Tibial nerve (tissue), 4 donors: Measurements from ENCODE around the gene PIP5K1C. TPM values are rescaled to one million over a fixed set of nuclear protein-coding genes. Genes with fewer than 3 reads are reported as not detected.
A peak's percentile ranks its signal among the peaks of the same experiment; 100 is the strongest.

ENCODE experiments used
- DNase-seq, 2 donors: peaks; one replicate each; pipeline ENCODE4 v3.0.0-alpha.2; 2019; ENCODE audit warnings: low spot score in 2 of 2
- H3K27ac ChIP-seq, 4 donors: fragments of 200-600 bp; sonication (generic) in 3 of 4; one replicate each; pipeline ENCODE4 v1.5.1; 2017 to 2019; ENCODE audit warnings: mild to moderate bottlenecking in 1 of 4
- H3K27me3 ChIP-seq, 2 donors: fragments of 200-600 bp; sonication (generic) in 1 of 2; one replicate each; pipeline versions ENCODE4 v1.5.1 to v1.6.0; 2017 to 2019
- H3K36me3 ChIP-seq, 3 donors: fragments of 200-600 bp; sonication (generic); one replicate each; pipeline ENCODE4 v1.5.1; 2018 to 2019
- H3K4me1 ChIP-seq, 4 donors: fragments of 200-600 bp; sonication (generic) in 3 of 4; one replicate each; pipeline ENCODE4 v1.5.1; 2017 to 2019
- H3K4me3 ChIP-seq, 4 donors: fragments of 200-600 bp; sonication (generic) in 3 of 4; one replicate each; pipeline ENCODE4 v1.5.1; 2017 to 2019; ENCODE audit warnings: mild to moderate bottlenecking in 1 of 4, moderate library complexity in 1 of 4
- H3K9me3 ChIP-seq, 4 donors: fragments of 200-600 bp; sonication (generic) in 3 of 4; one replicate each; pipeline ENCODE4 v1.5.1; 2017 to 2019
- EP300 ChIP-seq, 2 donors: sonication (generic); formaldehyde crosslinking; IDR thresholded peaks; one replicate each; pipeline ENCODE4 v1.6.1; 2017; ENCODE audit warnings: antibody characterized with exemption in 2 of 2, mild to moderate bottlenecking in 1 of 2
- POLR2A ChIP-seq, 2 donors: fragments of 450-650 bp; IDR thresholded peaks; one replicate each; pipeline ENCODE4 v1.6.1; 2017; ENCODE audit warnings: antibody characterized with exemption in 2 of 2, mild to moderate bottlenecking in 2 of 2, moderate library complexity in 2 of 2
- WGBS, 2 donors: methylation state at CpG; one replicate each; pipeline ENCODE4 v1.1.5; 2018; 5-methylcytosine and 5-hydroxymethylcytosine counted together
- total RNA-seq, 4 donors: library from RNA; depleted of rRNA; stranded (reverse); fragments of >200 nt; gene quantifications; one replicate each; pipeline ENCODE4 v1.1.0, GENCODE V29; 2016
- TF ChIP-seq, protein P1 (sequence below), 5 experiments: fragments of 200-600 bp in 3 of 5; fragments of 450-650 bp in 2 of 5; sonication (generic) in 3 of 5; IDR thresholded peaks; one replicate each; pipeline ENCODE4 v1.5.1; 2016 to 2019; ENCODE audit warnings: antibody characterized with exemption in 5 of 5, mild to moderate bottlenecking in 3 of 5, moderate library complexity in 2 of 5

PIP5K1C gene
- total RNA-seq, 4 donors from 2014 or later, result 23.0 to 37.2 (median 24.9) TPM

DNA sequence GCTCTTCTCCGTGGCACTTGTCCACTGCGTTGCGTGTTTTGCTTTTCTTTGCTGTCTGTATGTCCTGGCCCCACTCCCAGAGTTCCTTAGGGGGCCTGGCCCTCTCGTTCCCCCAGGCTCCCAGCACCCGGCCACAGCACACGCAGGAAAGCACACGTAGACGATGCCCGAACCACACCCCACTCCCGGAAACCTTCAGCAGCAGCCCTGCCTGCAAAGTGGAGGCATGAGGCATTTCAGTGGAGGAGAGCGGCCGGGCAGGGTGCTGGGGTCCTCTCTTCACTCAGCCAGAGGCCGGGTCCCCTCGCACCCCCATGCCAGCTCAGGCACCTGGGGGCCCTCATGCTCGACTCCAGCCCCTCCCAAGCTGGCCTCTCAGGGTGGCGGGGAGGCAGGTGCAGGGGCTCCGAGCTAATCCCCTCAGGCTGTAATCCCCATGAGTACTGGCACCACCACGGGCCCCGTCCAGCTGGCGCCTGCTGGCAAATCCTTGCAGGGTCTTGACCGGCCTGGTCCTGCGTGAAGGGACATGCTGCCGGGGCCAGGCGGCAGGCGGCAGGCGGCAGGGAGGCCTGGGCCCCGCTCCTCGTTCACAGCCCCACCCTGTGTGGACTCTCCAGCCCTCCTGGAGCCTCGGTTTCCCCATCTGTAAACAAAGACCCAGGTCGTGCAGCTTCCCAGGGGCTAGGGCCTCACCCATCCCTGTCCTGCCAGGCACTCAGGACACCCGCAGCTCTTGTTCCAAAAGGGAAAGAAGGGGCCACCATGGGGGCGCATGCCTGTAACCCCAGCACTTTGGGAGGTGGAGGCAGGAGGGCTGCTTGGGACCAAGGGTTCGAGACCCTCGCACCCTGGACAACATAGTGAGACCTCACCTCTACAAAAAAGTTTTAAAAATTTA is 7.0 kb downstream of the PIP5K1C start:
- H3K27ac ChIP-seq, result no peak overlapping the region
- H3K36me3 ChIP-seq, result peaks cover 0 to 35% (median 0%) of the 10 kb centered on the region in 3 donors
- H3K4me3 ChIP-seq, result no peak overlapping the region
- DNase-seq, result no peak
- H3K4me1 ChIP-seq, result peaks cover 0 to 30% (median 4%) of the 10 kb centered on the region in 4 donors
- 74 to 78% methylated on average over 24 to 29 of the region's 34 CpGs for WGBS, 2 donors
- no peaks in the 10 kb centered on the region for H3K27me3 ChIP-seq
- TF ChIP-seq POLR2A (IDR thresholded peaks at IDR 0.05), result no peak
- TF ChIP-seq EP300 (IDR thresholded peaks at IDR 0.05), result no peak
- TF ChIP-seq, protein P1, sequence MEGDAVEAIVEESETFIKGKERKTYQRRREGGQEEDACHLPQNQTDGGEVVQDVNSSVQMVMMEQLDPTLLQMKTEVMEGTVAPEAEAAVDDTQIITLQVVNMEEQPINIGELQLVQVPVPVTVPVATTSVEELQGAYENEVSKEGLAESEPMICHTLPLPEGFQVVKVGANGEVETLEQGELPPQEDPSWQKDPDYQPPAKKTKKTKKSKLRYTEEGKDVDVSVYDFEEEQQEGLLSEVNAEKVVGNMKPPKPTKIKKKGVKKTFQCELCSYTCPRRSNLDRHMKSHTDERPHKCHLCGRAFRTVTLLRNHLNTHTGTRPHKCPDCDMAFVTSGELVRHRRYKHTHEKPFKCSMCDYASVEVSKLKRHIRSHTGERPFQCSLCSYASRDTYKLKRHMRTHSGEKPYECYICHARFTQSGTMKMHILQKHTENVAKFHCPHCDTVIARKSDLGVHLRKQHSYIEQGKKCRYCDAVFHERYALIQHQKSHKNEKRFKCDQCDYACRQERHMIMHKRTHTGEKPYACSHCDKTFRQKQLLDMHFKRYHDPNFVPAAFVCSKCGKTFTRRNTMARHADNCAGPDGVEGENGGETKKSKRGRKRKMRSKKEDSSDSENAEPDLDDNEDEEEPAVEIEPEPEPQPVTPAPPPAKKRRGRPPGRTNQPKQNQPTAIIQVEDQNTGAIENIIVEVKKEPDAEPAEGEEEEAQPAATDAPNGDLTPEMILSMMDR (IDR thresholded peaks at IDR 0.05), result no peak
- H3K9me3 ChIP-seq, result no peaks in the 10 kb centered on the region

DNA sequence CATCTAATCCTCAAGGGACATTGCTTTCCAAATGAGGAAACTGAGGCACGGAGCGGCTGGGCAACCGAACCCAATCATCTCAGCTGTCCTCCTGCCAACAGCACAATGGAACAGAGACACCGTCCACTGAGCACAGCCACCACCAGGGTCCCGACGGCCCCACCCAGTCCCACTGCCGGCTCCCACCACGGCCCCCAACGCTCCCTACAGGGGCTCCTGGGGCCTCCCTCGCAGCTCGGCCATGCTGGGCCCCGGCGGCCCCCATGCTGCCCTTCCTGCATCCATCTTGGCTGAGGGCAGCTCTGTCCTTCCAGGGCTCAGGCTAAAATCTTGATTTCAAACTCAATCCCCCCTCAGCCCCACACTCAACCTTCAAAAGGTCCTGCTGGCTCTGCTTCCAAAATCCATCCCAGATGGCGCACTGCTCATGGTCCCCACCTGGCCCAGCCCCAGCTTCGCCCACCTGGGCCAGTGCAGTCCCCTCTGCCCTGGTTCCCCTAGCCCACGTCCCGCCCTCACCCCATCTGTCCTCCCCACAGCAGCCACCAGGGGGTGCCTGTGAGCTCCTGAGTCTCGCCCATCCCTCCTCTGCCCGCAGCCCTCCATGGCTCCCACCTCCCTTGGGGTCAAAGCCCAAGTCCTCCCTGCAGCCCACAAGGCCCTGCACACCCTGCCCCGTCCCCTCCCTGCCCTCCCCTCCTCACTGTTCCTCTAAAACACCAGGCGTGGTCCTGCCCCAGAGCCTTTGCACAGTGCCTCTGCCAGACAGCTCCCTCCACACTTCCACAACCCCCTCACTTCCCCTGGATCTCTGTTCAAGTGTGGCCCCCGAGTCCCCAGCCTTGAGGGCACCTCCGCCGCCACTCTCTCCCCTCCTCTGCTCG is 7.9 kb downstream of the PIP5K1C start:
- DNase-seq, result no peak
- TF ChIP-seq POLR2A (IDR thresholded peaks at IDR 0.05), result no peak
- TF ChIP-seq, protein P1 (IDR thresholded peaks at IDR 0.05), result peak; percentile 22 to 52 (median 41)
- H3K27me3 ChIP-seq, result no peaks in the 10 kb centered on the region
- H3K9me3 ChIP-seq, result no peaks in the 10 kb centered on the region
- H3K4me1 ChIP-seq, result peaks cover 0 to 30% (median 3%) of the 10 kb centered on the region in 4 donors
- WGBS, 2 donors, result 89 to 91% methylated on average over 22 to 25 of the region's 25 CpGs
- H3K4me3 ChIP-seq, result no peak overlapping the region
- no peak overlapping the region for H3K27ac ChIP-seq
- H3K36me3 ChIP-seq, result peaks cover 0 to 35% (median 0%) of the 10 kb centered on the region in 3 donors

DNA sequence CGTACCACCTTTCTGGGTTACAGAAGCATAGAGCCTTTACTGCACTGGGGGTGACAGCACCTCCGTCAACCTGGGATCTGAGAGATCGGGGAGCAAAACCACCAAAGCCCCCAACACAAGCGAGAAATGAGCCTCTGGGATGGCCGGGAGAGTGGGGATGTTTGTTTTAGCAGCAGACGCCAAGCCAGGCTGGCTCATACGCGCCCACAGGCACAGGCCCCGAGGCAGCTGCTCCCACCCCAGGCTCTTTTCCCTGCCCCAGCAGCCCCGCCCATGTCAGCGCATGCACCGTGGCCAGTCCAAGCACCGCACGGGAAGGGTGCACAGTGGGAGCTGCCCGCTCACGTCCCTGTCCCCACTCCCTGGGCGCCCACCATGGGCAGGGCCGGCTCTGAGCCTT is 8.5 kb downstream of the PIP5K1C start:
- Histone ChIP-seq H3K9me3 (no peaks in the 10 kb centered on the region), H3K36me3 (peaks cover 0 to 35% (median 0%) of the 10 kb centered on the region in 3 donors), H3K27ac (no peak overlapping the region), H3K4me3 (no peak overlapping the region), H3K27me3 (no peaks in the 10 kb centered on the region), H3K4me1 (peaks cover 0 to 32% (median 3%) of the 10 kb centered on the region in 4 donors)
- WGBS, 2 donors, result 95 to 96% methylated on average over 16 to 18 of the region's 18 CpGs
- no peak for TF ChIP-seq POLR2A (IDR thresholded peaks at IDR 0.05)
- TF ChIP-seq, protein P1 (IDR thresholded peaks at IDR 0.05), result no peak
- no peak for TF ChIP-seq EP300 (IDR thresholded peaks at IDR 0.05)
- no peak for DNase-seq

DNA sequence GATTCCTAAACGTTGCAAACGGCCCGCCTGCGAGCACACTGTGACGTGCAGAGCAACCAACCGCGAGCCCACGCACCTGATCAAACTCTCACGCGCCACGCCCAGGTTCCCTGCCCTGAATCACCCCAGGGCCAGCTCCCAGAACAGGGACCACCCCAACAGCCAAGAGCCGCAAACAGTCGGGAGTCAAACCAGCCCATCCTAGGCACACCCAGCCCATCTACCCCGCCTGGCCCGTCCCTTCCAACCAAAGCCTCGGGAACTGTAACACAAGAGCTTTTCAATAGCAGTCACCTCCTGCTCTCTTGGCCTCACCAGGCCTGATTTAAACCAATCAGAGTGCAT is 8.9 kb downstream of the PIP5K1C start:
- 84 to 90% methylated on average over 16 of the region's 16 CpGs for WGBS, 2 donors
- H3K9me3 ChIP-seq, result no peaks in the 10 kb centered on the region
- no peak overlapping the region for H3K4me3 ChIP-seq
- no peaks in the 10 kb centered on the region for H3K27me3 ChIP-seq
- H3K36me3 ChIP-seq, result peaks cover 0 to 35% (median 0%) of the 10 kb centered on the region in 3 donors
- no peak for DNase-seq
- no peak overlapping the region for H3K27ac ChIP-seq
- TF ChIP-seq, protein P1 (IDR thresholded peaks at IDR 0.05), result no peak
- TF ChIP-seq EP300 (IDR thresholded peaks at IDR 0.05), result no peak
- TF ChIP-seq POLR2A (IDR thresholded peaks at IDR 0.05), result no peak
- peaks cover 0 to 32% (median 3%) of the 10 kb centered on the region in 4 donors for H3K4me1 ChIP-seq
